Breast epithelium (tissue), 4 donors: ENCODE measurements around the gene SIGLEC11. TPM values are rescaled to one million over a fixed set of nuclear protein-coding genes. Genes with fewer than 3 reads are reported as not detected.
"Not testable (repeated sequence)": the region's sequence is repeated elsewhere in the genome, so short reads cannot be mapped to it uniquely, and the experiment has no call there.

Experiments
- DNase-seq, 2 donors: peaks; one replicate each; pipeline ENCODE4 v3.0.0-alpha.2; 2019; ENCODE audit warnings: low spot score in 2 of 2
- H3K27ac ChIP-seq, 2 donors: fragments of 200-600 bp; sonication (generic) in 1 of 2; one replicate each; pipeline ENCODE4 v1.5.1; 2016 to 2019; ENCODE audit warnings: mild to moderate bottlenecking in 1 of 2
- H3K27me3 ChIP-seq, 2 donors: fragments of 200-600 bp; sonication (generic) in 1 of 2; one replicate each; pipeline versions ENCODE4 v1.5.1 to v1.6.0; 2017 to 2019; ENCODE audit warnings: control low read depth in 1 of 2, mild to moderate bottlenecking in 1 of 2
- H3K36me3 ChIP-seq: fragments of 200-600 bp; one replicate; pipeline ENCODE4 v1.5.1; 2019
- H3K4me1 ChIP-seq, 2 donors: fragments of 200-600 bp; sonication (generic); one replicate each; pipeline ENCODE4 v1.5.1; 2016 to 2019; ENCODE audit warnings: control low read depth in 1 of 2
- H3K4me3 ChIP-seq, 3 donors: fragments of 200-600 bp; sonication (generic); 1 replicate in 2 of 3; 2 replicates in 1 of 3; pipeline ENCODE4 v1.5.1; 2016 to 2019; ENCODE audit warnings: mild to moderate bottlenecking in 3 of 3, moderate library complexity in 2 of 3
- H3K9me3 ChIP-seq, 2 donors: fragments of 200-600 bp; sonication (generic) in 1 of 2; one replicate each; pipeline ENCODE4 v1.5.1; 2016 to 2019; ENCODE audit warnings: control low read depth in 1 of 2
- CTCF ChIP-seq, 3 donors: fragments of 450-650 bp; IDR thresholded peaks; one replicate each; pipeline ENCODE4 v1.5.1; 2016 to 2017; ENCODE audit warnings: antibody characterized with exemption in 3 of 3, mild to moderate bottlenecking in 3 of 3, moderate library complexity in 3 of 3
- POLR2A ChIP-seq: fragments of 450-650 bp; IDR thresholded peaks from one replicate; pipeline ENCODE4 v1.6.1; 2016; ENCODE audit warnings: antibody characterized with exemption, mild to moderate bottlenecking, moderate library complexity
- POLR2AphosphoS5 ChIP-seq, 3 donors: sonication (generic); formaldehyde crosslinking; IDR thresholded peaks; one replicate each; pipeline ENCODE4 v1.6.1; 2017; ENCODE audit warnings: antibody characterized with exemption in 3 of 3
- intact Hi-C: fragments of 100-400 bp; cut with DNase I; formaldehyde crosslinking; loops from one replicate; pipeline ENCODE4 v1.15.1; 2023; ENCODE audit warnings: low total_unique reads
- total RNA-seq, 3 donors: library from RNA; depleted of rRNA; stranded (reverse); fragments of >200 nt; gene quantifications; one replicate each; pipeline ENCODE4 v1.1.0, GENCODE V29; 2016

The SIGLEC11 gene
- total RNA-seq, 3 donors from 2014 or later, result 0.59 to 2.2 (median 0.66) TPM

GRCh38 chr19:49927526-49928264, 33.3 kb downstream of the SIGLEC11 start:
- H3K36me3 ChIP-seq, result no peaks in the 10 kb centered on the region
- TF ChIP-seq CTCF (IDR thresholded peaks at IDR 0.05) (no peak), POLR2A (no peak)
- no peak overlapping the region for H3K27ac ChIP-seq
- no peak for DNase-seq
- intact Hi-C loops, result no loop called here
- no peaks in the 10 kb centered on the region for H3K27me3 ChIP-seq
- H3K4me1 ChIP-seq, result peaks cover 4 to 11% of the 10 kb centered on the region in 2 donors
- peak overlapping the region in 1 of 3 donors; percentile 94 for H3K4me3 ChIP-seq
- H3K9me3 ChIP-seq, result no peaks in the 10 kb centered on the region

- H3K36me3 ChIP-seq, result no peaks in the 10 kb centered on the region
- H3K27ac ChIP-seq, result no peak overlapping the region
- H3K27me3 ChIP-seq, result no peaks in the 10 kb centered on the region
- TF ChIP-seq POLR2AphosphoS5 (IDR thresholded peaks at IDR 0.05) (no peak), CTCF (IDR thresholded peaks at IDR 0.05) (no peak), POLR2A (no peak)
- intact Hi-C loops, result no loop called here
- peaks cover 4 to 11% of the 10 kb centered on the region in 2 donors for H3K4me1 ChIP-seq
- DNase-seq, result no peak
- H3K4me3 ChIP-seq, result no peak overlapping the region
- H3K9me3 ChIP-seq, result no peaks in the 10 kb centered on the region
These were observed 34.5 kb downstream of the SIGLEC11 start for GRCh38 chr19:49926515-49926914.

- intact Hi-C loops, result no loop called here
- TF ChIP-seq POLR2AphosphoS5 (IDR thresholded peaks at IDR 0.05) (no peak), CTCF (IDR thresholded peaks at IDR 0.05) (no peak), POLR2A (no peak)
- Histone ChIP-seq H3K27ac (no peak overlapping the region), H3K4me3 (no peak overlapping the region), H3K4me1 (peaks cover 4 to 11% of the 10 kb centered on the region in 2 donors), H3K9me3 (no peaks in the 10 kb centered on the region), H3K27me3 (no peaks in the 10 kb centered on the region), H3K36me3 (no peaks in the 10 kb centered on the region)
- DNase-seq, result no peak
These were observed 35.5 kb downstream of the SIGLEC11 start for GRCh38 chr19:49925486-49925885.

- H3K4me3 ChIP-seq, H3K27ac ChIP-seq, intact Hi-C loops, H3K9me3 ChIP-seq, H3K27me3 ChIP-seq, DNase-seq, H3K36me3 ChIP-seq: not testable (repeated sequence)
- H3K4me1 ChIP-seq, result peaks cover 4 to 11% of the 10 kb centered on the region in 2 donors
These were observed 36.1 kb downstream of the SIGLEC11 start for GRCh38 chr19:49924881-49925210.

- intact Hi-C loops, result no loop called here
- Histone ChIP-seq H3K27me3 (no peaks in the 10 kb centered on the region), H3K4me1 (peaks cover 4 to 11% of the 10 kb centered on the region in 2 donors), H3K4me3 (no peak overlapping the region), H3K36me3 (no peaks in the 10 kb centered on the region), H3K9me3 (no peaks in the 10 kb centered on the region), H3K27ac (no peak overlapping the region)
- no peak for DNase-seq
- TF ChIP-seq POLR2AphosphoS5 (IDR thresholded peaks at IDR 0.05) (no peak), POLR2A (no peak), CTCF (IDR thresholded peaks at IDR 0.05) (no peak)
These were observed 36.7 kb downstream of the SIGLEC11 start for GRCh38 chr19:49924004-49924880.
